Calu3 (cell line): ENCODE data around the gene CRYBG1. TPM values are rescaled to one million over a fixed set of nuclear protein-coding genes. Genes with fewer than 3 reads are reported as not detected.

Experiments used
- BruUV-seq: library from RNA; stranded (reverse); fragments of 400-500 nt; replicated peaks from 2 replicates; lab custom pipeline; 2021; lab: Mats Ljungman, UMichigan
- CTCF ChIA-PET: fragments of 300-600 bp; sonication (Branson Sonifier 250); formaldehyde crosslinking; loops from one replicate; lab custom pipeline; 2022; ENCODE audit warnings: antibody characterized with exemption; lab: Charles Lee
- DNase-seq: peaks from one replicate; pipeline ENCODE4 v3.0.0; 2022
- H3K27ac Mint-ChIP-seq: one replicate; pipeline ENCODE4 v1.8.0; 2022; ENCODE audit warnings: mixed read lengths; ENCODE audit not compliant: unreplicated experiment
- H3K27me3 Mint-ChIP-seq: one replicate; pipeline ENCODE4 v1.8.0; 2022; ENCODE audit warnings: mixed read lengths; ENCODE audit not compliant: unreplicated experiment
- H3K36me3 Mint-ChIP-seq: one replicate; pipeline ENCODE4 v1.8.0; 2022; ENCODE audit warnings: mild to moderate bottlenecking, moderate library complexity, mixed read lengths; ENCODE audit not compliant: insufficient read depth, unreplicated experiment
- H3K4me1 Mint-ChIP-seq: one replicate; pipeline ENCODE4 v1.8.0; 2022; ENCODE audit warnings: mild to moderate bottlenecking, low read depth, mixed read lengths; ENCODE audit not compliant: unreplicated experiment
- H3K4me3 Mint-ChIP-seq: one replicate; pipeline ENCODE4 v1.8.0; 2022; ENCODE audit warnings: mild to moderate bottlenecking, low read depth, moderate library complexity, mixed read lengths; ENCODE audit not compliant: unreplicated experiment
- H3K9me3 Mint-ChIP-seq: one replicate; pipeline ENCODE4 v1.8.0; 2022; ENCODE audit warnings: low read depth, mixed read lengths; ENCODE audit not compliant: unreplicated experiment
- intact Hi-C: fragments of 100-400 bp; cut with micrococcal nuclease; formaldehyde crosslinking; loops from one replicate; pipeline ENCODE4 v1.10.0; 2022; ENCODE audit not compliant: unreplicated experiment
- total RNA-seq: library from RNA; stranded (reverse); gene quantifications from 2 replicates; pipeline ENCODE4 v1.2.3, GENCODE V29; 2022
- TF ChIP-seq, protein P1 (sequence below): fragments of 200-600 bp; IDR thresholded peaks from one replicate; pipeline ENCODE4 v1.8.0; 2022; ENCODE audit warnings: antibody characterized with exemption; ENCODE audit not compliant: unreplicated experiment

CRYBG1 gene
- total RNA-seq, 1 experiment from 2014 or later: 40.7 TPM

DNA sequence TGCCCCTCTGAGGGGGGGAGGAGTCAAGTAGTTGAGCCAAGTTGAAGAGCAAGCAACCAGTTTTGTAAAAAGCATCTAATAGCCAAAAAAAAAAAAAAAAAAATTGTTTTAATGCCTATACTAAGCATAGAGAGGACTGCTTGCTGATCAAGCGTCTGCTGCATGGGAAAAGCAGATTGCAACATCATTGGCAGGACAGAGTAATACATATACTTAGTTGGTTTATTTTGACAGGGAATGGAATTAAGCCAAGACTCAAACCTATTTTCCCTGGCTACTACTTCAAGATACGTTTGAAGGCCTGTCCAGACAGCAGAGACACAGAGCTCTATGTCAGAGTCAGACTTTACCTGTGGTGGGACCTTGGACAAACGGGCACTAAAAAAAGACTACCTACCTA, 148.3 kb downstream of the CRYBG1 start:
- DNase-seq: no peak
- TF ChIP-seq, protein P1, sequence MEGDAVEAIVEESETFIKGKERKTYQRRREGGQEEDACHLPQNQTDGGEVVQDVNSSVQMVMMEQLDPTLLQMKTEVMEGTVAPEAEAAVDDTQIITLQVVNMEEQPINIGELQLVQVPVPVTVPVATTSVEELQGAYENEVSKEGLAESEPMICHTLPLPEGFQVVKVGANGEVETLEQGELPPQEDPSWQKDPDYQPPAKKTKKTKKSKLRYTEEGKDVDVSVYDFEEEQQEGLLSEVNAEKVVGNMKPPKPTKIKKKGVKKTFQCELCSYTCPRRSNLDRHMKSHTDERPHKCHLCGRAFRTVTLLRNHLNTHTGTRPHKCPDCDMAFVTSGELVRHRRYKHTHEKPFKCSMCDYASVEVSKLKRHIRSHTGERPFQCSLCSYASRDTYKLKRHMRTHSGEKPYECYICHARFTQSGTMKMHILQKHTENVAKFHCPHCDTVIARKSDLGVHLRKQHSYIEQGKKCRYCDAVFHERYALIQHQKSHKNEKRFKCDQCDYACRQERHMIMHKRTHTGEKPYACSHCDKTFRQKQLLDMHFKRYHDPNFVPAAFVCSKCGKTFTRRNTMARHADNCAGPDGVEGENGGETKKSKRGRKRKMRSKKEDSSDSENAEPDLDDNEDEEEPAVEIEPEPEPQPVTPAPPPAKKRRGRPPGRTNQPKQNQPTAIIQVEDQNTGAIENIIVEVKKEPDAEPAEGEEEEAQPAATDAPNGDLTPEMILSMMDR: no peak
- no peaks in the 10 kb centered on the region for H3K27me3 Mint-ChIP-seq
- H3K4me3 Mint-ChIP-seq: no peak overlapping the region
- no TSS peak for BruUV-seq
- H3K27ac Mint-ChIP-seq: no peak overlapping the region
- CTCF ChIA-PET: no interaction called here
- intact Hi-C loops: no loop called here
- H3K36me3 Mint-ChIP-seq: peaks cover 40% of the 10 kb centered on the region
- no peaks in the 10 kb centered on the region for H3K4me1 Mint-ChIP-seq
- no peaks in the 10 kb centered on the region for H3K9me3 Mint-ChIP-seq

DNA sequence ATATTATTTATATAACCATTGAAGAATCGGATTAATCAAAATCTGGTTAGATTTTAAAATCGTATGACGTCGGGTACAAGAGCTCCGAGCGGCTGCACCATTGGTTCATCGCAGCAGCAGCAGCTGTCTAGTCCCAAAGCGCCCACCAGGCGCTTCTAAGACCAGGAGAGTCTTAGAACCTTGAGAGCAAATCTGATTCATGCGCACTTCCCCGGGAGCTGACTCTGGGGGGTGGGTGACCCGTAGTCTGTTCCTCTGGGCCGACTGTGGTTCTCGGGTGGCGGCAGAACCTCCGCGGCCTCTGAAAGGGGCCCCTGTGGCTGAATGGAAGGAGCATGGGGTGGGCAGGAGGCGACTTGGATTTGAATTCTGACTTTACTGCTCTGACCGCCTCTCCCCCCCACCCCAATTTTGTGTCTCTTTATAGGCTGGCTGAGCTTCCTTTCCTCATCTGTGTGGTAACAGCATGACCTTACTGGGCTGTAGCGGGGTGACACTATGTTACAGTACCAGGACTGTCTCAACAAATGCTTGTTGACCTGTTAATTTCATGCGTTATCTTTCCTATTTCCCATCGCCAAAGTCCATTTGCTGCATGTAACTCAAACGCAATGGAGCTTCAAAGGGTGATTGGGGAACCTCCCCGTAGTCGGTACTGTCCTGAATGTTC, 149.0 kb downstream of the CRYBG1 start:
- no peak overlapping the region for H3K27ac Mint-ChIP-seq
- CTCF ChIA-PET: interaction anchor here (0.7 kb wide), 1 partner anchor 1165 kb away, joined by 3 read pairs; no protein-coding TSS in a partner anchor
- no peaks in the 10 kb centered on the region for H3K4me1 Mint-ChIP-seq
- DNase-seq: no peak
- intact Hi-C loops: no loop called here
- peaks cover 47% of the 10 kb centered on the region for H3K36me3 Mint-ChIP-seq
- no peaks in the 10 kb centered on the region for H3K9me3 Mint-ChIP-seq
- BruUV-seq: no TSS peak
- TF ChIP-seq, protein P1: no peak
- H3K4me3 Mint-ChIP-seq: peak overlapping the region; percentile 89
- no peaks in the 10 kb centered on the region for H3K27me3 Mint-ChIP-seq

DNA sequence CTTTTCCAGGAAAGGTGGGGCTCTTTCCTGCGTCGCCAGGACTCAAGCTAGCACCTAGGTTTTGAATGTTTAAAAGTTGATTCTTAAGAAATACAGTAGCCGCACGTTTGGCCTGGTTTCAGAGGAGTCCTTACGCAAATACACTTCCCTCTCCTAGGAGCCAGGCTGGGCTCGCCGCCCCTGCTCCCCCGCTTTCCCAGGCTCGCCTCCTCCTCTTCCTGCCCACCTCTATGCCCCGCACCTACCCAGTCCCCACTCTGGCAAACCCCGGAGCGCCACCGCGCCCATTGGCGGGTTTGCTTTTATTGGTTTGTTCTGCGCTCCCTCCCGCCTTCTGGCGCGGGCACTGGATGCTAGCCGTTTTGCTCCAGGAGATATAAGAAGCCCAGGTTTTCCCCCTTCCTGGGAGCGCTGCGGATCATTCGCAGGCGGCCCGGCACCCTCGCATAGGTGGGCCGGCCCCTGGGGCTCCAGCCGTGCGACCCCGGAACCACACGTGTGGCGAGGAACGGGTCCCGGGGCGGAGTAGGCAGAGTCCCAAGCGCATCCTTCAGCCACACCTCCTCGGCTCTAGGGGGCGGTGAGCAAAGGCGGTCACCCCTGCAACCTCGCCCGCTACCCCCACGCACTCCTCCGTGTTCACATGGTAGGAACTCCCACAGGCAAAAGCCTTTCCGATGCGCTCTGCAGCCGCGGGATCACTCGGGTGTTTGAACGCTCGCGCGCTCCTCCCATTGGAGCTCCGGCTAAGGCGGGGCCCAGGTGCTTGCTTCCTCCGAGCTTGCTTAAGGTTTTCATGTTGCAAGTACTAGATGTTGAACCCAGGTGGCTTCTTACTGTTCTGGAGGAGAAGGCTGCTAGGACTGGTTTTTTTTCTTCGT, 149.8 kb downstream of the CRYBG1 start:
- TF ChIP-seq, protein P1: no peak
- intact Hi-C loops: no loop called here
- CTCF ChIA-PET: interaction anchor here (0.7 kb wide), 1 partner anchor 1166 kb away, joined by 3 read pairs; no protein-coding TSS in a partner anchor
- Mint-ChIP-seq H3K27ac (peak overlapping the region; percentile 9), H3K9me3 (no peaks in the 10 kb centered on the region), H3K36me3 (peaks cover 51% of the 10 kb centered on the region), H3K27me3 (no peaks in the 10 kb centered on the region), H3K4me3 (peak overlapping the region; percentile 89), H3K4me1 (no peaks in the 10 kb centered on the region)
- no TSS peak for BruUV-seq
- DNase-seq: peak; percentile 72

DNA sequence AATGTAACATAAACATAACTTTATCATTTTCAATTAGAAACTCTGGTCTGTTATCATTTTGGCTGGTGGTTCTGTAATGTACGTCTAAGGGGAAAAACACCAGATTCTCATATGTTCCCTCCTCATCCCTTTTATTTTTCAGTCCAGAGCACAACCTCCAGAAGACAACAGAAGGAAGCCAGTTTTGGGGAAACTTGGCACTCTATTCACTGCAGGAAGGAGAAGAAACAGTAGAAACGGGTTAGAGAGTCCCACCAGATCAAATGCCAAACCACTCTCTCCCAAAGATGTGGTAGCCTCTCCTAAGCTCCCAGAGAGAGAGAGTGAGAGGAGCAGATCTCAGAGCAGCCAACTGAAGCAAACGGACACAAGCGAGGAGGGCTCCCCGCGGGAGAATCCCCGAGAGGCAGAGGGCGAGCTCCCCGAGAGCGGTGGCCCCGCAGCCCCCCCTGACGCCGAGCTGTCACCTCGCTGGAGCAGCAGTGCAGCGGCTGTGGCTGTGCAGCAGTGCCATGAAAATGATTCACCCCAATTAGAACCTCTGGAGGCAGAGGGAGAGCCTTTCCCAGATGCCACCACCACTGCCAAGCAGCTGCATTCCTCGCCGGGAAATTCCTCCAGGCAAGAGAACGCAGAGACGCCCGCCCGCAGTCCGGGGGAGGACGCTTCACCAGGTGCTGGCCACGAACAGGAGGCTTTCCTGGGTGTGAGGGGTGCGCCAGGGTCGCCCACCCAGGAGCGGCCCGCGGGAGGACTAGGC, 151.0 kb downstream of the CRYBG1 start:
- Mint-ChIP-seq H3K9me3 (no peaks in the 10 kb centered on the region), H3K4me1 (peaks cover 2% of the 10 kb centered on the region), H3K4me3 (peak overlapping the region; percentile 89), H3K27ac (peak overlapping the region; percentile 73), H3K36me3 (peaks cover 60% of the 10 kb centered on the region), H3K27me3 (no peaks in the 10 kb centered on the region)
- intact Hi-C loops: no loop called here
- peak; percentile 46 for DNase-seq
- TF ChIP-seq, protein P1: no peak
- CTCF ChIA-PET: interaction anchor here (0.6 to 2.0 kb wide), 7 partner anchors 10 to 644 kb away, joined by 3 to 12 read pairs (median 4); no protein-coding TSS in a partner anchor
- BruUV-seq: no TSS peak
